OCI-LY7 (cell line): ENCODE data around the gene TMTC1. TPM values are rescaled to one million over a fixed set of nuclear protein-coding genes. Genes with fewer than 3 reads are reported as not detected.

Experiments used
- BruUV-seq: library from RNA; stranded (reverse); fragments of 400-500 nt; replicated peaks from 2 replicates; lab custom pipeline; 2021; lab: Mats Ljungman, UMichigan
- CTCF ChIA-PET: fragments of 300-600 bp; sonication (Branson Sonifier 250); formaldehyde crosslinking; loops from one replicate; lab custom pipeline; 2022; ENCODE audit warnings: antibody characterized with exemption; ENCODE audit not compliant: unreplicated experiment; lab: Charles Lee
- POLR2A ChIA-PET: fragments of 300-600 bp; sonication (Branson Sonifier 250); formaldehyde crosslinking; loops from one replicate; lab custom pipeline; 2022; ENCODE audit warnings: antibody characterized with exemption; lab: Charles Lee
- DNase-seq: peaks from one replicate; pipeline ENCODE4 v3.0.0-alpha.2; 2015; ENCODE audit warnings: low spot score
- H2AFZ ChIP-seq: fragments of 200-600 bp; sonication (generic), shearing (Covaris generic); 2 replicates; pipeline ENCODE4 v1.6.1; 2014; ENCODE audit warnings: mild to moderate bottlenecking, antibody characterized with exemption, low read length, moderate library complexity
- H3K27ac ChIP-seq: fragments of 200-600 bp; sonication (generic); 2 replicates; pipeline ENCODE4 v1.5.1; 2014; ENCODE audit warnings: mixed run types, low read depth, mild to moderate bottlenecking, moderate library complexity, low read length, inconsistent platforms; ENCODE audit not compliant: poor library complexity, severe bottlenecking
- H3K36me3 ChIP-seq: fragments of 200-600 bp; sonication (generic); 2 replicates; pipeline ENCODE4 v1.6.1; 2014; ENCODE audit warnings: mild to moderate bottlenecking, antibody characterized with exemption, low read length, moderate library complexity, mixed read lengths; ENCODE audit not compliant: insufficient read depth
- H3K4me1 ChIP-seq: fragments of 200-600 bp; sonication (generic); 2 replicates; pipeline ENCODE4 v1.5.1; 2014; ENCODE audit warnings: mild to moderate bottlenecking, low read length; ENCODE audit not compliant: insufficient read depth, poor library complexity, severe bottlenecking
- H3K4me2 ChIP-seq: fragments of 200-600 bp; sonication (generic); 2 replicates; pipeline ENCODE4 v1.6.1; 2014; ENCODE audit warnings: mild to moderate bottlenecking, low read length
- H3K4me3 ChIP-seq: fragments of 200-600 bp; sonication (generic); 2 replicates; pipeline ENCODE4 v1.5.1; 2014; ENCODE audit warnings: mild to moderate bottlenecking, low read depth, low read length; ENCODE audit not compliant: poor library complexity, severe bottlenecking
- H3K79me2 ChIP-seq: fragments of 200-600 bp; sonication (generic); 2 replicates; pipeline ENCODE4 v1.6.1; 2016; ENCODE audit warnings: low read depth, mild to moderate bottlenecking, low read length, moderate library complexity, mixed read lengths; ENCODE audit not compliant: insufficient read depth
- H3K9me2 ChIP-seq: fragments of 200-600 bp; sonication (generic); 2 replicates; pipeline ENCODE4 v1.6.1; 2016; ENCODE audit warnings: mild to moderate bottlenecking, low read length, mixed read lengths; ENCODE audit not compliant: insufficient read depth
- H3K9me3 ChIP-seq: fragments of 200-600 bp; sonication (generic); 2 replicates; pipeline ENCODE4 v1.6.1; 2014; ENCODE audit warnings: mild to moderate bottlenecking, mixed run types, low read length, mixed read lengths
- H4K20me1 ChIP-seq: fragments of 200-600 bp; sonication (generic); 2 replicates; pipeline ENCODE4 v1.6.1; 2014; ENCODE audit warnings: mild to moderate bottlenecking, antibody characterized with exemption, low read length, moderate library complexity, mixed read lengths; ENCODE audit not compliant: insufficient read depth
- CTCF ChIP-seq: fragments of 200-600 bp; sonication (generic); conservative IDR thresholded peaks from 2 replicates; pipeline ENCODE4 v1.5.1; 2014; ENCODE audit warnings: mild to moderate bottlenecking, antibody characterized with exemption, low read length, moderate library complexity, mixed read lengths
- EZH2phosphoT487 ChIP-seq: fragments of 200-600 bp; sonication (generic); IDR thresholded peaks from 2 replicates; pipeline ENCODE4 v1.6.1; 2018; ENCODE audit warnings: low read depth, borderline replicate concordance, mild to moderate bottlenecking, mixed run types, antibody characterized with exemption, low read length, moderate library complexity, mixed read lengths
- intact Hi-C: fragments of 100-400 bp; cut with micrococcal nuclease; formaldehyde crosslinking; loops from one replicate; pipeline ENCODE4 v1.10.0; 2022; ENCODE audit not compliant: unreplicated experiment
- total RNA-seq, 2 experiments: library from RNA; depleted of rRNA in 1 of 2; stranded (reverse); fragments of >200 nt in 1 of 2; shearing (Covaris generic) in 1 of 2; gene quantifications; 2 replicates each; pipeline ENCODE4 v1.2.3, GENCODE V29; 2014 to 2022

TMTC1 gene
- total RNA-seq, 2 experiments from 2014 or later: not detected

DNA sequence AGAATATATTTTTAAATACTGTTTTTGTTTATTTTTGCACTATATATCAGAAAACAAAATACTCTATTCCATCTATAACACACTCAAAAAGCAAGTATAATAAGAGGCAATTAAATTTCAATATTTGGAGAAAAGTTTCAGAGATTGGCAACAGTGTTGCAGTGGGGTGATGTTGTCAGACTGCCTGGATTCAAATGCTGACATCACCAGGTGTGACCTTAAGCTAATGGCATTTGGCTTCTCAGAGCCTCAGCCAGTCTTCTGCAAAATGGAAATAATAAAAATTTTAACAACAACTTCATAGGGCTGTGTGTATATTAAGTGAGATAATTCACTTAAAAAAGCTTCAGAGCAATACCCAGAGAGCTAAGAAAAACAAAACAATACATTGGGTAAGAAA, 74.7 kb downstream of the TMTC1 start:
- Histone ChIP-seq H3K4me2 (no peak overlapping the region), H3K9me3 (no peaks in the 10 kb centered on the region), H4K20me1 (no peaks in the 10 kb centered on the region), H3K4me3 (no peak overlapping the region), H3K4me1 (no peaks in the 10 kb centered on the region), H2AFZ (no peak overlapping the region), H3K27ac (no peak overlapping the region), H3K9me2 (no peaks in the 10 kb centered on the region), H3K36me3 (no peaks in the 10 kb centered on the region), H3K79me2 (no peaks in the 10 kb centered on the region)
- ChIA-PET CTCF (no interaction called here), POLR2A (interaction anchor here (0.5 kb wide), 1 partner anchor 110 kb away, joined by 4 read pairs; no protein-coding TSS in a partner anchor)
- TF ChIP-seq EZH2phosphoT487 (no peak), CTCF (no peak)
- DNase-seq: no peak
- intact Hi-C loops: no loop called here
- BruUV-seq: no TSS peak

DNA sequence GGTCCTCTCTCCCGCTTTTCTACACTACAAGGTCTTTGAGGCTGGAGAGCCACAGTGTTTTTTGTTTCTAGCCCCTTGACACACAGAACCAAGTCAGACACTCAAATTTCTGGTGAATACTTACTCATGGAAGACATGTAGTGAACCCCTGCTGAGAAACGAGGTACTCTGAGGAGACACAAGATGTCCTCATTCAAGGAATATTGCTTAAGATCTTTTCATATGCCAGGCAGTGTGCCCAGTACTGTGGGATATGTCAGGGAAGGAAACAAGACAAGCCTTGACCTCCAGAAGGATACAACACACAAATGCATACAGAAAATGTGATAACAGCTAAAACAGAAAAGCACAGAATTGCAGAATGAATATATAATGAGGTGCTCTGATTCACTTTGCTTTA, 75.9 kb downstream of the TMTC1 start:
- no peak for DNase-seq
- no peaks in the 10 kb centered on the region for H3K36me3 ChIP-seq
- no peaks in the 10 kb centered on the region for H3K4me1 ChIP-seq
- H3K4me3 ChIP-seq: no peak overlapping the region
- POLR2A ChIA-PET: interaction anchor here (0.7 kb wide), 1 partner anchor 416 kb away, joined by 3 read pairs; no protein-coding TSS in a partner anchor
- TF ChIP-seq CTCF: no peak
- no peak for TF ChIP-seq EZH2phosphoT487
- no peak overlapping the region for H2AFZ ChIP-seq
- H4K20me1 ChIP-seq: no peaks in the 10 kb centered on the region
- no TSS peak for BruUV-seq
- no peaks in the 10 kb centered on the region for H3K9me2 ChIP-seq
- no peak overlapping the region for H3K27ac ChIP-seq
- H3K79me2 ChIP-seq: no peaks in the 10 kb centered on the region
- CTCF ChIA-PET: no interaction called here
- intact Hi-C loops: no loop called here
- no peaks in the 10 kb centered on the region for H3K9me3 ChIP-seq
- no peak overlapping the region for H3K4me2 ChIP-seq

DNA sequence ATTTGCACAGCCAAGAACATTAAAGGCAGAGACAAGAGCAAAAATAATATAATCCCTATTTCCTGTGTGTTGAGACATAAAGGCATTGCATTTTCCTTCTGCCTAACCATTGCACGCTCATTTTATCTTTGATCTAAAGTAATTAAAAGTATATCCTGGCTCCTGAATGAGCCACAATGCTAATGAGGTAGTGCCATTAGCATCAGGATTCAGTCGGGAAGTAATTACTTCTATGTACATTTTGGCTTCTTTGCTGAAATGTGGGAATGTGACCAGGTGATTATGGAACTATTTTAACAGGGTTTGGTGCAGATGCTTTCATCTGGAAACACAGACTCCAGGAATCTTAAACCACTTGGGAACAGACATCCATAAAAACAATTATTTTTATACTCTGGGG, 77.4 kb downstream of the TMTC1 start:
- BruUV-seq: no TSS peak
- no peaks in the 10 kb centered on the region for H3K9me3 ChIP-seq
- no peaks in the 10 kb centered on the region for H3K36me3 ChIP-seq
- no peak overlapping the region for H3K4me2 ChIP-seq
- no peaks in the 10 kb centered on the region for H4K20me1 ChIP-seq
- no peak for DNase-seq
- no peaks in the 10 kb centered on the region for H3K9me2 ChIP-seq
- CTCF ChIA-PET: no interaction called here
- no peaks in the 10 kb centered on the region for H3K4me1 ChIP-seq
- H3K4me3 ChIP-seq: no peak overlapping the region
- POLR2A ChIA-PET: no interaction called here
- H2AFZ ChIP-seq: no peak overlapping the region
- no peak for TF ChIP-seq CTCF
- TF ChIP-seq EZH2phosphoT487: no peak
- no peaks in the 10 kb centered on the region for H3K79me2 ChIP-seq
- intact Hi-C loops: no loop called here
- no peak overlapping the region for H3K27ac ChIP-seq
